ENCODE data around the gene EIF6. TPM values are rescaled to one million over a fixed set of nuclear protein-coding genes. Genes with fewer than 3 reads are reported as not detected.

Gene EIF6
- total RNA-seq, 1 donor from 2014 or later, result 85.2 TPM

- Mint-ChIP-seq H3K4me1 (ENCODE audit: low read depth, unreplicated experiment) (peaks cover 15% of the 10 kb centered on the region), H3K36me3 (ENCODE audit: unreplicated experiment) (no peaks in the 10 kb centered on the region), H3K4me3 (ENCODE audit: unreplicated experiment) (no peak overlapping the region), H3K27me3 (ENCODE audit: unreplicated experiment) (peaks cover 12% of the 10 kb centered on the region), H3K27ac (ENCODE audit: unreplicated experiment) (no peak overlapping the region), H3K9me3 (ENCODE audit: unreplicated experiment) (peaks cover 3% of the 10 kb centered on the region)
- DNase-seq, result no peak
- TF ChIP-seq, protein P1, sequence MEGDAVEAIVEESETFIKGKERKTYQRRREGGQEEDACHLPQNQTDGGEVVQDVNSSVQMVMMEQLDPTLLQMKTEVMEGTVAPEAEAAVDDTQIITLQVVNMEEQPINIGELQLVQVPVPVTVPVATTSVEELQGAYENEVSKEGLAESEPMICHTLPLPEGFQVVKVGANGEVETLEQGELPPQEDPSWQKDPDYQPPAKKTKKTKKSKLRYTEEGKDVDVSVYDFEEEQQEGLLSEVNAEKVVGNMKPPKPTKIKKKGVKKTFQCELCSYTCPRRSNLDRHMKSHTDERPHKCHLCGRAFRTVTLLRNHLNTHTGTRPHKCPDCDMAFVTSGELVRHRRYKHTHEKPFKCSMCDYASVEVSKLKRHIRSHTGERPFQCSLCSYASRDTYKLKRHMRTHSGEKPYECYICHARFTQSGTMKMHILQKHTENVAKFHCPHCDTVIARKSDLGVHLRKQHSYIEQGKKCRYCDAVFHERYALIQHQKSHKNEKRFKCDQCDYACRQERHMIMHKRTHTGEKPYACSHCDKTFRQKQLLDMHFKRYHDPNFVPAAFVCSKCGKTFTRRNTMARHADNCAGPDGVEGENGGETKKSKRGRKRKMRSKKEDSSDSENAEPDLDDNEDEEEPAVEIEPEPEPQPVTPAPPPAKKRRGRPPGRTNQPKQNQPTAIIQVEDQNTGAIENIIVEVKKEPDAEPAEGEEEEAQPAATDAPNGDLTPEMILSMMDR (IDR thresholded peaks at IDR 0.05; ENCODE audit: partially characterized antibody, unreplicated experiment), result no peak
These were observed 16.1 kb upstream of the EIF6 start for GRCh38 chr20:35300469-35301262.

GRCh38 chr20:35299780-35300179 is 15.2 kb upstream of the EIF6 start:
- peaks cover 12% of the 10 kb centered on the region for H3K27me3 Mint-ChIP-seq (ENCODE audit: unreplicated experiment)
- TF ChIP-seq, protein P1 (IDR thresholded peaks at IDR 0.05; ENCODE audit: partially characterized antibody, unreplicated experiment), result no peak
- peaks cover 3% of the 10 kb centered on the region for H3K9me3 Mint-ChIP-seq (ENCODE audit: unreplicated experiment)
- H3K4me1 Mint-ChIP-seq (ENCODE audit: low read depth, unreplicated experiment), result peaks cover 15% of the 10 kb centered on the region
- H3K36me3 Mint-ChIP-seq (ENCODE audit: unreplicated experiment), result no peaks in the 10 kb centered on the region
- H3K27ac Mint-ChIP-seq (ENCODE audit: unreplicated experiment), result peak overlapping the region; percentile 40
- peak overlapping the region; percentile 59 for H3K4me3 Mint-ChIP-seq (ENCODE audit: unreplicated experiment)
- no peak for DNase-seq

DNA sequence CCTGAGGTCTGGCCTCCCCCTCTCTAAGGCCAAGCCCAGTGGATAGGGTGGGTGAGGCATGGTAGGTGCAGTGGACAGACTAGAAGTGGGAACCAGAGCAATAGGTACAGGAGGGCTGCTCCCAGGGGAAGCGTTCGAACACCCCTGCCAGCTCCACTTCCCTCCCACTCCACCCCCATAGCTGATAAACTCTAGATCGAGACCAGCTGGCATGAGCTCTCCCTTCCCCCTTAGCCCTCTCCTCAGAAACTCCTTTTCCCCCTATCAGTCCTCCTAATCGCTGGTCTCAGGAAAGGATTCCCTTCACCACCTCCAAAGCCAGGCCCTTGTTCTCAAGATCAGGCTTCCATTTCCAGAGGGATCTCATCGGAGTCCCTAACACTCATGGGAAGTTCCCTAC is 13.7 kb upstream of the EIF6 start:
- Mint-ChIP-seq H3K27me3 (ENCODE audit: unreplicated experiment) (peaks cover 15% of the 10 kb centered on the region), H3K36me3 (ENCODE audit: unreplicated experiment) (no peaks in the 10 kb centered on the region), H3K4me1 (ENCODE audit: low read depth, unreplicated experiment) (peaks cover 12% of the 10 kb centered on the region), H3K9me3 (ENCODE audit: unreplicated experiment) (peaks cover 3% of the 10 kb centered on the region), H3K27ac (ENCODE audit: unreplicated experiment) (no peak overlapping the region), H3K4me3 (ENCODE audit: unreplicated experiment) (no peak overlapping the region)
- DNase-seq, result no peak
- TF ChIP-seq, protein P1 (IDR thresholded peaks at IDR 0.05; ENCODE audit: partially characterized antibody, unreplicated experiment), result no peak

- TF ChIP-seq, protein P1 (IDR thresholded peaks at IDR 0.05; ENCODE audit: partially characterized antibody, unreplicated experiment), result no peak
- H3K27ac Mint-ChIP-seq (ENCODE audit: unreplicated experiment), result no peak overlapping the region
- H3K36me3 Mint-ChIP-seq (ENCODE audit: unreplicated experiment), result no peaks in the 10 kb centered on the region
- peaks cover 12% of the 10 kb centered on the region for H3K4me1 Mint-ChIP-seq (ENCODE audit: low read depth, unreplicated experiment)
- H3K4me3 Mint-ChIP-seq (ENCODE audit: unreplicated experiment), result no peak overlapping the region
- peaks cover 3% of the 10 kb centered on the region for H3K9me3 Mint-ChIP-seq (ENCODE audit: unreplicated experiment)
- DNase-seq, result no peak
- peaks cover 15% of the 10 kb centered on the region for H3K27me3 Mint-ChIP-seq (ENCODE audit: unreplicated experiment)
These were observed 13.2 kb upstream of the EIF6 start for GRCh38 chr20:35297740-35298139.

- peaks cover 12% of the 10 kb centered on the region for H3K4me1 Mint-ChIP-seq (ENCODE audit: low read depth, unreplicated experiment)
- TF ChIP-seq, protein P1 (IDR thresholded peaks at IDR 0.05; ENCODE audit: partially characterized antibody, unreplicated experiment), result no peak
- H3K27me3 Mint-ChIP-seq (ENCODE audit: unreplicated experiment), result peaks cover 15% of the 10 kb centered on the region
- no peak overlapping the region for H3K27ac Mint-ChIP-seq (ENCODE audit: unreplicated experiment)
- no peak for DNase-seq
- H3K36me3 Mint-ChIP-seq (ENCODE audit: unreplicated experiment), result no peaks in the 10 kb centered on the region
- H3K9me3 Mint-ChIP-seq (ENCODE audit: unreplicated experiment), result peaks cover 5% of the 10 kb centered on the region
- no peak overlapping the region for H3K4me3 Mint-ChIP-seq (ENCODE audit: unreplicated experiment)
These were observed 12.6 kb upstream of the EIF6 start for GRCh38 chr20:35297155-35297554.
